ENCODE measurements around the gene FOXRED2. TPM values are rescaled to one million over a fixed set of nuclear protein-coding genes. Genes with fewer than 3 reads are reported as not detected.

The FOXRED2 gene
- total and polyA plus RNA-seq, 2 of the 8 experiments (the other 6 are each of a cell fraction or from before 2014, with no cell fraction given) = 11.5 to 27.8 TPM

DNA sequence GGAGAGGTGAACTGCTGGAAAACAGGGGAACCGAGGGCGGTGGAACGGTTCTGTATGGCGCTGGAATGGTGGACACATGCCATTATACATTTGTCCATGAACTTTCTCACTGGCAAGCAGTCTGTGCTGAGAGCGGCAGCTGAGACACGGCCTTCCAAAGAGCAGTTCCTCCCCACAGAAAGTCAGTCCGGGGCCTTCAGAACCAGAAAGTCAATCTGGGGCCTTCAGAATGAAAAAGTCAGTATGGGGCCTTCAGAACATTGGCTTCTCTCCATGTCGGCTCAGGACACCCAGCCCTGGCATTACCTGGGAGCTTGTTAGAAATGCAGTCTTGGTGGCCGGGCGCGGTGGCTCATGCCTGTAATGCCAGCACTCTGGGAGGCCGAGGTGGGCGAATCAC, 34.2 kb downstream of the FOXRED2 start:
- no peak overlapping the region for H2AK5ac ChIP-seq (ENCODE audit: low read depth, low read length)
- ChIA-PET POLR2A (ENCODE audit: partially characterized antibody) (interaction anchor here (0.8 to 0.9 kb wide), 2 partner anchors 9 to 14 kb away, joined by 3 read pairs; partner anchors contain the start of gene TXN2), CTCF (ENCODE audit: partially characterized antibody) (interaction anchor here (1.3 to 3.3 kb wide), 2 partner anchors 11 to 118 kb away, joined by 3 to 15 read pairs; no protein-coding TSS in a partner anchor)
- H3K9ac ChIP-seq (replicated peaks in 1 of 4; ENCODE audit: extremely low read depth in 1 of 4, low read depth in 3 of 4, low read length in 3 of 4) = no peak overlapping the region
- H3K56ac ChIP-seq (replicated peaks; ENCODE audit: insufficient read length, low read depth, low read length) = no peak overlapping the region
- no peak overlapping the region for H3K27ac ChIP-seq (ENCODE audit: low read depth, low read length)
- WGBS, 2 experiments (ENCODE audit: extremely low coverage in 1 of 2, insufficient coverage in 1 of 2, insufficient read length in 1 of 2, insufficient replicate concordance in 2 of 2, low coverage in 1 of 2, low lambda C conversion rate in 2 of 2, missing lambda C conversion rate in 1 of 2) = 87% methylated on average over 13 of the region's 13 CpGs; no CpG with 5 or more reads in 1 of the 2 experiments
- DNase-seq (ENCODE audit: low read depth in 1 of 2, low spot score in 2 of 2) = no peak
- H3K23me2 ChIP-seq (ENCODE audit: low read depth, low read length) = no peaks in the 10 kb centered on the region
- H3K4me2 ChIP-seq (ENCODE audit: insufficient read depth in 1 of 2, low read depth in 2 of 2, low read length in 2 of 2) = no peak overlapping the region
- H4K5ac ChIP-seq (ENCODE audit: insufficient read length, low read depth, low read length) = no peak overlapping the region
- H3K4ac ChIP-seq (replicated peaks; ENCODE audit: insufficient read length, low read depth, low read length) = no peak overlapping the region
- peaks cover 6 to 15% (median 9%) of the 10 kb centered on the region in 4 experiments; a peak in 5 of 8 replicates for H3K36me3 ChIP-seq (ENCODE audit: control insufficient read depth in 2 of 4, insufficient read depth in 4 of 4, low read length in 3 of 4)
- no peaks in the 10 kb centered on the region for H3K27me3 ChIP-seq (replicated peaks in 1 of 4; ENCODE audit: control insufficient read depth in 3 of 4, extremely low read depth in 1 of 4, insufficient read depth in 3 of 4, low read length in 3 of 4)
- H4K91ac ChIP-seq (replicated peaks; ENCODE audit: insufficient read length, low read length) = no peak overlapping the region
- FAIRE-seq = no peak
- no peak overlapping the region for H3K14ac ChIP-seq (ENCODE audit: insufficient read length)
- H4K20me1 ChIP-seq (replicated peaks in 1 of 2; ENCODE audit: control insufficient read depth in 1 of 2, insufficient read depth in 2 of 2, low read length in 2 of 2) = peaks cover 0 to 2% of the 10 kb centered on the region in 2 experiments
- no peaks in the 10 kb centered on the region for H3K9me3 ChIP-seq (ENCODE audit: insufficient read depth in 2 of 2, low read depth in 1 of 2, low read length in 1 of 2)
- H3K79me2 ChIP-seq (ENCODE audit: control insufficient read depth in 1 of 2, insufficient read depth in 2 of 2, low read length in 2 of 2) = no peaks in the 10 kb centered on the region
- H3K18ac ChIP-seq (ENCODE audit: extremely low read depth, low read length) = no peak overlapping the region
- H3K23ac ChIP-seq (ENCODE audit: insufficient read length) = no peak overlapping the region
- no peak overlapping the region for H2BK120ac ChIP-seq (replicated peaks; ENCODE audit: low read depth, low read length)
- no peak for TF ChIP-seq POLR2A (IDR thresholded peaks at IDR 0.05; ENCODE audit: control extremely low read depth in 1 of 2, low read depth in 2 of 2, low read length in 2 of 2)
- no peak for TF ChIP-seq CEBPB (IDR thresholded peaks at IDR 0.05; ENCODE audit: low read depth, low read length)
- TF ChIP-seq ASH2L (IDR thresholded peaks at IDR 0.05; ENCODE audit: low read length) = no peak
- TF ChIP-seq KDM5A (IDR thresholded peaks at IDR 0.05; ENCODE audit: low read length) = no peak
- no peak for TF ChIP-seq E2F6 (IDR thresholded peaks at IDR 0.05)
- no peak for TF ChIP-seq SRF (IDR thresholded peaks at IDR 0.05; ENCODE audit: low read depth, low read length)
- TF ChIP-seq TEAD4 (IDR thresholded peaks at IDR 0.05; ENCODE audit: low read depth, low read length) = no peak
- TF ChIP-seq, protein P1, sequence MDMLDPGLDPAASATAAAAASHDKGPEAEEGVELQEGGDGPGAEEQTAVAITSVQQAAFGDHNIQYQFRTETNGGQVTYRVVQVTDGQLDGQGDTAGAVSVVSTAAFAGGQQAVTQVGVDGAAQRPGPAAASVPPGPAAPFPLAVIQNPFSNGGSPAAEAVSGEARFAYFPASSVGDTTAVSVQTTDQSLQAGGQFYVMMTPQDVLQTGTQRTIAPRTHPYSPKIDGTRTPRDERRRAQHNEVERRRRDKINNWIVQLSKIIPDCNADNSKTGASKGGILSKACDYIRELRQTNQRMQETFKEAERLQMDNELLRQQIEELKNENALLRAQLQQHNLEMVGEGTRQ (IDR thresholded peaks at IDR 0.05; ENCODE audit: low read length) = no peak
- no peak for TF ChIP-seq SIX5 (IDR thresholded peaks at IDR 0.05; ENCODE audit: low read depth, low read length)
- TF ChIP-seq SIRT6 (IDR thresholded peaks at IDR 0.05; ENCODE audit: low read length) = no peak
- TF ChIP-seq CHD2 (IDR thresholded peaks at IDR 0.05; ENCODE audit: low read length) = no peak
- TF ChIP-seq RAD21 (IDR thresholded peaks at IDR 0.05 in 1 of 2, conservative IDR thresholded peaks at IDR 0.05 in 1 of 2; ENCODE audit: low read depth in 2 of 2, low read length in 2 of 2) = no peak
- no peak for TF ChIP-seq BRCA1 (IDR thresholded peaks at IDR 0.05; ENCODE audit: low read depth, low read length)
- no peak for TF ChIP-seq MAFK (IDR thresholded peaks at IDR 0.05; ENCODE audit: low read depth, low read length)
- no peak overlapping the region for H2AFZ ChIP-seq (ENCODE audit: low read length)
- H4K8ac ChIP-seq (ENCODE audit: extremely low read depth, insufficient read depth, low read length) = no peak overlapping the region
- H3K79me1 ChIP-seq (ENCODE audit: low read depth, low read length) = no peaks in the 10 kb centered on the region; the same call in 1 of the 2 replicates
- no peak overlapping the region for H3K4me3 ChIP-seq (ENCODE audit: extremely low read depth in 1 of 4, insufficient read depth in 2 of 4, low read depth in 3 of 4, low read length in 4 of 4)
- no peak overlapping the region for H2BK20ac ChIP-seq (ENCODE audit: low read length)
- peaks cover 0 to 2% (median 0%) of the 10 kb centered on the region in 4 experiments; a peak in 2 of 7 replicates for H3K4me1 ChIP-seq (replicated peaks in 1 of 4; ENCODE audit: control insufficient read depth in 3 of 4, insufficient read depth in 4 of 4, low read length in 3 of 4)
- no peak overlapping the region for H2BK15ac ChIP-seq (ENCODE audit: low read length)
- no peak overlapping the region for H2BK12ac ChIP-seq (ENCODE audit: low read depth, low read length)
- no peak overlapping the region for H2BK5ac ChIP-seq (ENCODE audit: low read depth, low read length)
